Cardiac muscle cell (in vitro differentiated cells and primary cell): ENCODE measurements around the gene CUX1. TPM values are rescaled to one million over a fixed set of nuclear protein-coding genes. Genes with fewer than 3 reads are reported as not detected.
"Not testable (repeated sequence)": the region's sequence is repeated elsewhere in the genome, so short reads cannot be mapped to it uniquely, and the experiment has no call there.

Experiments used
- DNase-seq, 2 donors: peaks; one replicate each; pipeline versions ENCODE4 v3.0.0 to v3.0.0-alpha.2; 2010 to 2017; ENCODE audit warnings: low read depth in 1 of 2, low spot score in 1 of 2
- H3K27ac ChIP-seq: fragments of 200-600 bp; sonication (generic); 2 replicates; pipeline ENCODE4 v1.5.1; 2016
- H3K27me3 ChIP-seq: fragments of 200-600 bp; sonication (generic); 2 replicates; pipeline ENCODE4 v1.6.0; 2016; ENCODE audit warnings: control low read depth
- H3K36me3 ChIP-seq: fragments of 200-600 bp; sonication (generic); 2 replicates; pipeline ENCODE4 v1.5.1; 2016; ENCODE audit warnings: control low read depth
- H3K4me1 ChIP-seq: fragments of 200-600 bp; sonication (generic); 2 replicates; pipeline ENCODE4 v1.8.1; 2017; ENCODE audit warnings: low read depth, mild to moderate bottlenecking, mixed run types
- H3K4me3 ChIP-seq: fragments of 200-600 bp; sonication (generic); 2 replicates; pipeline ENCODE4 v1.5.1; 2016; ENCODE audit warnings: mild to moderate bottlenecking
- H3K9me3 ChIP-seq: fragments of 200-600 bp; sonication (generic); 2 replicates; pipeline ENCODE4 v1.5.1; 2017; ENCODE audit warnings: low read depth, mild to moderate bottlenecking, control low read depth
- CTCF ChIP-seq: IDR thresholded peaks from 2 replicates; pipeline ENCODE4 v1.5.1; 2012; ENCODE audit warnings: low read depth, mild to moderate bottlenecking, low read length
- polyA plus RNA-seq: library from polyadenylated mRNA; unstranded; fragments of >200 nt; fragmentation: Nextera tagmentation; extraction: Ambion mirVana; gene quantifications from 2 replicates; pipeline ENCODE4 v1.2.1, GENCODE V29; 2016
- total RNA-seq: library from RNA; depleted of rRNA; stranded (reverse); fragments of >200 nt; gene quantifications from 2 replicates; pipeline ENCODE4 v1.2.3, GENCODE V29; 2016

Gene CUX1
- total and polyA plus RNA-seq, 2 experiments from 2014 or later = 67.7 to 85.3 TPM

- no peak for DNase-seq
- H3K36me3 ChIP-seq = no peaks in the 10 kb centered on the region
- no peak overlapping the region for H3K27ac ChIP-seq
- no peak for TF ChIP-seq CTCF
- no peak overlapping the region for H3K4me3 ChIP-seq
- H3K4me1 ChIP-seq = peaks cover 38% of the 10 kb centered on the region
- no peaks in the 10 kb centered on the region for H3K27me3 ChIP-seq
- H3K9me3 ChIP-seq = no peaks in the 10 kb centered on the region
These were observed 48.9 kb downstream of the CUX1 start for GRCh38 chr7:101866328-101866727.

- no peak for DNase-seq
- Histone ChIP-seq H3K27me3 (no peaks in the 10 kb centered on the region), H3K4me1 (peaks cover 32% of the 10 kb centered on the region), H3K9me3 (no peaks in the 10 kb centered on the region), H3K36me3 (no peaks in the 10 kb centered on the region), H3K4me3 (no peak overlapping the region), H3K27ac (no peak overlapping the region)
- no peak for TF ChIP-seq CTCF
These were observed 49.8 kb downstream of the CUX1 start for GRCh38 chr7:101867265-101867664.

- not testable (repeated sequence) for H3K36me3 ChIP-seq, H3K4me3 ChIP-seq, H3K9me3 ChIP-seq, DNase-seq, H3K27me3 ChIP-seq, H3K27ac ChIP-seq
- peaks cover 28% of the 10 kb centered on the region for H3K4me1 ChIP-seq
These were observed 50.3 kb downstream of the CUX1 start for GRCh38 chr7:101867681-101868080.

- Histone ChIP-seq H3K36me3 (no peaks in the 10 kb centered on the region), H3K27me3 (no peaks in the 10 kb centered on the region), H3K4me3 (no peak overlapping the region), H3K9me3 (no peaks in the 10 kb centered on the region), H3K4me1 (peaks cover 23% of the 10 kb centered on the region), H3K27ac (peak overlapping the region; percentile 29)
- no peak for DNase-seq
- TF ChIP-seq CTCF = no peak
These were observed 50.9 kb downstream of the CUX1 start for GRCh38 chr7:101868191-101868950.

GRCh38 chr7:101869026-101869900 is 51.8 kb downstream of the CUX1 start:
- no peaks in the 10 kb centered on the region for H3K36me3 ChIP-seq
- DNase-seq = no peak
- peak overlapping the region; percentile 66 for H3K27ac ChIP-seq
- no peak overlapping the region for H3K4me3 ChIP-seq
- no peaks in the 10 kb centered on the region for H3K27me3 ChIP-seq
- peaks cover 23% of the 10 kb centered on the region for H3K4me1 ChIP-seq
- no peaks in the 10 kb centered on the region for H3K9me3 ChIP-seq
- no peak for TF ChIP-seq CTCF

GRCh38 chr7:101869901-101870290 is 52.5 kb downstream of the CUX1 start:
- Histone ChIP-seq H3K9me3 (no peaks in the 10 kb centered on the region), H3K4me3 (no peak overlapping the region), H3K4me1 (peaks cover 23% of the 10 kb centered on the region), H3K27me3 (no peaks in the 10 kb centered on the region), H3K27ac (peak overlapping the region; percentile 74), H3K36me3 (no peaks in the 10 kb centered on the region)
- no peak for DNase-seq
- TF ChIP-seq CTCF = no peak
